GM12801 (cell line): ENCODE measurements around the gene DNAI1.

Experiments
- TF ChIP-seq, protein P1 (sequence below): IDR thresholded peaks from one replicate; pipeline ENCODE4 v1.5.1; 2011; ENCODE audit warnings: control low read depth; ENCODE audit not compliant: insufficient read length; ENCODE audit errors: extremely low read depth

The DNAI1 gene

DNA sequence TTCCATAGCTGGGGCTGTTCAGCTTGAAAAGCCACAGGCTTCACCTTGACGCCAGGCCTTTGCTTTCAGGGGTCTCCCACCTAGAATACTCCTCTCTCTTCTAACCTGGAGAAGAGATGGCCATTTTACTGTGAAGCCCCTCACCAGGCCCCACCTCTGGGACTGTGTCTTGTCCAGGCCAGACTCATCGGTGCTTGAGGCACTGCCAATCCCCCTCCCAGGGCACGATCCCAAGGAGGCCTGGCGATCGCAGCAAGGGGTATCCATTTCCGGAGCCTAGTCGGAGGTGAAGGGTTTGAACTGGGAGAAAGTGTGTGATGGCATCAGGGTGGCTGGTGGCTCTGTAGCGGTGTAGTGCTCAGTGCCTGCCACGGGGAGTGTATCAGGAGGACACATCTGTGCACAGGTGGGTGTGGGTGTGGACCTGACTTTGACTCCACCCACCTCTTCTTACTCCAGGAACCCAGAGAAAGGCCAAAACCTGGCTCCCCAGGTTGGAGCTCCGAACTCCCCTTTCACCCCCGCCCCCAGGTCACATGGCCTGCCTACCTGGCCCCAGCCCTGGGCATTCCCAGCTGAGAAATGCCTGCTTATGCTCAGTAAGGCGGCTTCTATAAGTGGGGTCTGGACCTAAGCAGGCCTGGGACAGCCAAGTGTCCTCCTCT lies 91.5 kb downstream of the DNAI1 start:
- TF ChIP-seq, protein P1, sequence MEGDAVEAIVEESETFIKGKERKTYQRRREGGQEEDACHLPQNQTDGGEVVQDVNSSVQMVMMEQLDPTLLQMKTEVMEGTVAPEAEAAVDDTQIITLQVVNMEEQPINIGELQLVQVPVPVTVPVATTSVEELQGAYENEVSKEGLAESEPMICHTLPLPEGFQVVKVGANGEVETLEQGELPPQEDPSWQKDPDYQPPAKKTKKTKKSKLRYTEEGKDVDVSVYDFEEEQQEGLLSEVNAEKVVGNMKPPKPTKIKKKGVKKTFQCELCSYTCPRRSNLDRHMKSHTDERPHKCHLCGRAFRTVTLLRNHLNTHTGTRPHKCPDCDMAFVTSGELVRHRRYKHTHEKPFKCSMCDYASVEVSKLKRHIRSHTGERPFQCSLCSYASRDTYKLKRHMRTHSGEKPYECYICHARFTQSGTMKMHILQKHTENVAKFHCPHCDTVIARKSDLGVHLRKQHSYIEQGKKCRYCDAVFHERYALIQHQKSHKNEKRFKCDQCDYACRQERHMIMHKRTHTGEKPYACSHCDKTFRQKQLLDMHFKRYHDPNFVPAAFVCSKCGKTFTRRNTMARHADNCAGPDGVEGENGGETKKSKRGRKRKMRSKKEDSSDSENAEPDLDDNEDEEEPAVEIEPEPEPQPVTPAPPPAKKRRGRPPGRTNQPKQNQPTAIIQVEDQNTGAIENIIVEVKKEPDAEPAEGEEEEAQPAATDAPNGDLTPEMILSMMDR, result no peak

DNA sequence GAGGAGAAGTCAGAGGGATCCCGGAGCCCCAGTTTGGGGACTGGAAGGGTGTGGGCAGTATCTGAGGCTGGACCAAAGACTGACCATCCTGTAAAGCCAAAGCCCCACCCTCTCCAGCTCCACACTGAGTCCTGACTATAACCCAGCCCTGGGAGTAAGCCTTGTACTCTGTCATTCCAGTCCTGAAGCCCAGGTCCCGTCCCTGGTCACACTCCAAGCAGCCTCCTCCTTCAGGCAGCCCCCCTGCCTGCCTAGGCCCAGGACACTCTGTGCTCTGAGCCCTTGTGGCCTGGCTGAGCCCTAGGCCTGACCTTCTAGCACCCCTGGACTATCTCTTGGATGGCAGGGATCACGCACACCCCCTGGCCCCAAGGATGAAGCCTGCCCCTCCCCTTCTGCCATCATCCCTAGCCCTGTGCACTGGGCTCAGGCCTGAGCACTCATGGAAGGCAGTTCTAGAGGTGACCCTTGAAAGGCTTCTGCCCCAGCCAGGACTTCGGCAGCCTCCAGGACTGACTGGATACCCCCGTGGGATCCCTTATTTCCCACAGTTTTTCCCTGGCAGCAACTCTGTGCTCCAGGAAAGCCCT lies 92.2 kb downstream of the DNAI1 start:
- TF ChIP-seq, protein P1, result no peak

DNA sequence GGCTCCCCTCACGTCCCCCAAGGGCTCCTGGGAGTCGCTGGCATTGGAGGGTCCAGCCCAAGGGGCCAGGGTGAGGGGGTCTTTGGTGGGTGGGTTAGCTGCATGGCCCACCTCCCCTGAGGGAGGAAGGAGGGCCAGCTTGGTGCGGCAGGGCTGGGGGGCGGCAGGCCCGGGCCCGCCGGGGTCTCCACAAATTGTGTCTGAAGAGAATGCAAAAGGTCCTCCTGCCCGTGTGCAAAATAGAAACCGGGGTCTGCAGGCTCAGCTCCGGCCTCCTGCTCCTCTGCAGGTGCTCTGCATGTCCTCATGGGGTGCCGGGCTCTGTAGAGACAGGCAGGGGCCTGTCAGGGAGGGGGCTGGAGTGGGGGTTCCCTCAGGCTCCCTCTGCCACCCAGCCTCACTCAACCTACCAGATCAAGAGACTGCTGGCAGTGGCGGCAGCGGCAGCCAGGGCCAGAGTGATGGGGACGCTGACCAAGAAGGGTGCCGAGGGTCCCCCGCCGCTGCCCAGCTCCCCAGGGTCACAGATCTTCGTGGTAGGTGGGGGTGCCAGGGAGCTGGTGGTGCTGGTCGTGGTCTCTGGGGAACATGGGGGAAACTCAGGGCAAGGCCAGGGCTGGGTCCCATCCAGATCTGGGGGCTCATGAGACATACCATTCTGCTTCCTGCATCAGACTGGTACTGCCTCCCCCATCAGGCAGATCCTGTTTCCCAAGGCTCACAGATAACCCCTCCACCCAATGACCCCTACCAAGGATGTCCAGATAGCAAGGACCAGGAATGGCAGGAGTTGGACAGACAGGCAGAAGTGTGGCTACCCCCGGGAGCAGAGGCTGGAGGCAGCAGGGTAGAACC lies 93.4 kb downstream of the DNAI1 start:
- TF ChIP-seq, protein P1, result no peak

DNA sequence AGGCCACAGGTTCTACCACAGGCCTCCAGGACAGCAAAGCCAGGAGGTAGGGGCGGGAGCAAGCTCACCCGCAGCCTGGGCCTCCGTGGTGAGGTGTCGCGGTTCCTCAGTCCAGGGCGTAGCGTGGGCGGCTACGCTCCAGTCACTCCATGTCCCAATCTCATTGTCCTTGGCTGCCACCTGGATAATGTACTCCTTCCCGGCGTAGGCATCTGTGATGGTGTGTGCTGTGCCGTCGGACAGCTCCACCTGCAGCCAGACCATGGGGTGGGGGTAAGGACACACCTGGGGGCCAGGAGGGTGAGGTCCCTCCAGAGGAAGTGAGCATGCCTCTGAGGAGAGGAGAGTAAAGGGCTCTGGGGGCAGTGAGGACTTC lies 94.0 kb downstream of the DNAI1 start:
- TF ChIP-seq, protein P1, result no peak

DNA sequence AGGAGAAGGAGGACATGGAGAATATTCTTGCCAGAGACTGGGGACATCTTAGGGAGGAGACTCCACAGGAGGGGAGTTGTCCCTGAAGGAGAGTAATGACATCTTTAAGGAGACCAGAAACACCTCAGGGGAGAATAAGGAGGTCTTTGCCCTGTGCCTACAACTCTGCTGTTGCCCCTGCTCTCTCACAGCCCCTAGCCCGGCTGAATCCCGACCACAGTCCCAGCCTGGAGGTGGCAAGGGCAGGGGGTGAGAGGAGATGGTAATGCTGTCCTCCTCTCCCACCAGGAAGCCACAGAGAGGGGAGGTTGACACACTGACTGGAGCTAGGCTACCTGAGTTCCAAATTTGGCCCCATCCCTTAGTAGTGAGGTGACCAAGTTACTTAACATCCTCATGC lies 94.4 kb downstream of the DNAI1 start:
- TF ChIP-seq, protein P1, result no peak

DNA sequence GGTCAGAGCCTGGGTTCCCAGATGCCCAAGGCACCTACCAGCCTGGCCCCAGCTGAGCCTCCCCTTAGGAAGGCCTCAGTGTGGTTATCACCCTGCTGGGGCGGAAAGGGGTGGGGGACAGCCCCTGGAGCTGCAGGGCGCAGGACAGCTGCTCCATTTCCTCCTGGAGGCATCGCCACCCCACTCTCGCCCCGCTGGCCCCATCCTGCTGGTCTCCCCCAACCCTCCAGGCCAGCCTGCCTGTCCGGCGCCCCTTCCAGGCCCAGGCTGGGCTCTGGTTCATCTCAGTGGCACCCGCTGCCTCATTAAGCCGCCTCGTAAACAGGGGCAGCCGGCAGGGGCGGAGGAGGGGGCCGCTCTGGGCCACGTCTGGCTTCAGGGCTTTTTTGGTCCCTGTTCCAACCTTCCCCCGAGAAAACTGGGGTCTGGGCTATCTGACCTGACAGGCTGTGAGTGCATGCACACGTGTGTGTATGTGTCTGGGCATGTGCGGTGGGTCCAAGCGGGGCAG lies 95.0 kb downstream of the DNAI1 start:
- TF ChIP-seq, protein P1, result no peak
